ENCODE data around the gene ZNF80. TPM values are rescaled to one million over a fixed set of nuclear protein-coding genes. Genes with fewer than 3 reads are reported as not detected.

Gene ZNF80
- polyA plus RNA-seq, 1 donor (not counting 4 experiments of a cell fraction or from before 2014, with no cell fraction given) = not detected

DNA sequence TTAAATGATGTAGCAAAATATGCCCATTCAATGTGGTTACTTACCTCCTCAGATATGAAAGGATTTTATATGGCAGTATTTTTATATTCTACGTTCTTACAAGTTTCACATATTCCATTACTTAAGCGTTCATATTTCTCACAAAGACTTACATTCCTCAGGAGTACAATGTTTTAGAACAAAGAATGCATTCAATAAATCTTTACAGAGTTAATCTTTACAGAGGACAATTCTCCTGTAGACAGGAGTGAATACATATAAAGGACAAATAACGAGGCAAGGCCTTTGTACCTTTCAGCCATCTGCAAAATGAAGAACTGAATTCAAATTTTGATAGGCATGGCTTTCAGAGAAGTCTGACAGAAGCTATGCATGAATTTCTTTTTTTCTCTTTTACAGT is 1.9 kb downstream of the ZNF80 start:
- H3K9ac ChIP-seq (ENCODE audit: control insufficient read depth, extremely low read depth, insufficient read depth, low read length) = no peak overlapping the region
- H3K4me3 ChIP-seq (ENCODE audit: control insufficient read depth in 2 of 3, extremely low read depth in 1 of 3, insufficient read depth in 2 of 3, low read depth in 1 of 3, low read length in 3 of 3) = no peak overlapping the region
- no peaks in the 10 kb centered on the region for H4K20me1 ChIP-seq (ENCODE audit: control insufficient read depth, extremely low read depth, insufficient read depth, low read length)
- no peak for FAIRE-seq
- no peak overlapping the region for H3K4me2 ChIP-seq (ENCODE audit: control insufficient read depth, extremely low read depth, insufficient read depth, low read depth, low read length)
- no peak overlapping the region for H2AFZ ChIP-seq (ENCODE audit: control insufficient read depth, low read length)
- no peaks in the 10 kb centered on the region for H3K36me3 ChIP-seq (ENCODE audit: control insufficient read depth in 2 of 2, extremely low read depth in 1 of 2, insufficient read depth in 2 of 2, low read length in 2 of 2)
- H3K79me2 ChIP-seq (ENCODE audit: control insufficient read depth, insufficient read depth, low read length) = no peaks in the 10 kb centered on the region
- H3K9me3 ChIP-seq (ENCODE audit: control insufficient read depth, low read depth, low read length) = no peaks in the 10 kb centered on the region
- H3K27me3 ChIP-seq (ENCODE audit: control insufficient read depth, extremely low read depth, insufficient read depth, low read length) = no peaks in the 10 kb centered on the region
- dilution Hi-C loops (cut with MboI; ENCODE audit: extremely low pct_ligation_motif_present, low sequenced_read_pairs) = no loop called here
- H3K4me1 ChIP-seq (ENCODE audit: control insufficient read depth, extremely low read depth, insufficient read depth, low read length) = no peaks in the 10 kb centered on the region
- no peak for DNase-seq (ENCODE audit: low read depth, low spot score)
- no peak overlapping the region for H3K27ac ChIP-seq (ENCODE audit: control insufficient read depth, insufficient read depth, low read length)
- TF ChIP-seq EZH2 (IDR thresholded peaks at IDR 0.05; ENCODE audit: low read length) = no peak
- TF ChIP-seq, protein P1, sequence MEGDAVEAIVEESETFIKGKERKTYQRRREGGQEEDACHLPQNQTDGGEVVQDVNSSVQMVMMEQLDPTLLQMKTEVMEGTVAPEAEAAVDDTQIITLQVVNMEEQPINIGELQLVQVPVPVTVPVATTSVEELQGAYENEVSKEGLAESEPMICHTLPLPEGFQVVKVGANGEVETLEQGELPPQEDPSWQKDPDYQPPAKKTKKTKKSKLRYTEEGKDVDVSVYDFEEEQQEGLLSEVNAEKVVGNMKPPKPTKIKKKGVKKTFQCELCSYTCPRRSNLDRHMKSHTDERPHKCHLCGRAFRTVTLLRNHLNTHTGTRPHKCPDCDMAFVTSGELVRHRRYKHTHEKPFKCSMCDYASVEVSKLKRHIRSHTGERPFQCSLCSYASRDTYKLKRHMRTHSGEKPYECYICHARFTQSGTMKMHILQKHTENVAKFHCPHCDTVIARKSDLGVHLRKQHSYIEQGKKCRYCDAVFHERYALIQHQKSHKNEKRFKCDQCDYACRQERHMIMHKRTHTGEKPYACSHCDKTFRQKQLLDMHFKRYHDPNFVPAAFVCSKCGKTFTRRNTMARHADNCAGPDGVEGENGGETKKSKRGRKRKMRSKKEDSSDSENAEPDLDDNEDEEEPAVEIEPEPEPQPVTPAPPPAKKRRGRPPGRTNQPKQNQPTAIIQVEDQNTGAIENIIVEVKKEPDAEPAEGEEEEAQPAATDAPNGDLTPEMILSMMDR (optimal IDR thresholded peaks at IDR 0.05 in 1 of 3, IDR thresholded peaks at IDR 0.05 in 1 of 3, conservative IDR thresholded peaks at IDR 0.05 in 1 of 3; ENCODE audit: extremely low read depth in 1 of 3, insufficient read depth in 2 of 3, low read length in 3 of 3) = no peak
- no peaks in the 10 kb centered on the region for H3K9me1 ChIP-seq (ENCODE audit: control insufficient read depth, extremely low read depth, insufficient read depth, low read length)

DNA sequence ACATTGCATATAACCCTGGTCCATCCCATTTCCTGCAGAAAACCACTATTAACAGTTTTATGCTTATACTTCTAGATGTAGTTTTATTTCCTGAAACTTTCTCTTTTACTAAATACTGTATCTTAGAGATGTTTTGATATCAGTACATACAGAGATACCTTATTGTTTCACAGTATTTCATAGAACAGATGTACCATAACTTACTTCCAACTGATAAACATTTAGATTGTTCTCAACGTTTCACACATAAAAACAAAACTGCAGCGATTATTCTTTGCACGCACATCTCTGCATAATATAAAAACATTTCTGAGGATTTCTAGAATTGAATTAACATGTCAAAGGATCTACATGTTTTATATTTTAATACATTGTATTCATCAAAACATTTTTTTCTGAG is 2.6 kb downstream of the ZNF80 start:
- Histone ChIP-seq H3K27ac (ENCODE audit: control insufficient read depth, insufficient read depth, low read length) (no peak overlapping the region), H3K4me3 (ENCODE audit: control insufficient read depth in 2 of 3, extremely low read depth in 1 of 3, insufficient read depth in 2 of 3, low read depth in 1 of 3, low read length in 3 of 3) (no peak overlapping the region), H3K79me2 (ENCODE audit: control insufficient read depth, insufficient read depth, low read length) (no peaks in the 10 kb centered on the region), H3K9me3 (ENCODE audit: control insufficient read depth, low read depth, low read length) (no peaks in the 10 kb centered on the region), H3K9me1 (ENCODE audit: control insufficient read depth, extremely low read depth, insufficient read depth, low read length) (no peaks in the 10 kb centered on the region), H4K20me1 (ENCODE audit: control insufficient read depth, extremely low read depth, insufficient read depth, low read length) (no peaks in the 10 kb centered on the region), H3K36me3 (ENCODE audit: control insufficient read depth in 2 of 2, extremely low read depth in 1 of 2, insufficient read depth in 2 of 2, low read length in 2 of 2) (no peaks in the 10 kb centered on the region), H3K9ac (ENCODE audit: control insufficient read depth, extremely low read depth, insufficient read depth, low read length) (no peak overlapping the region), H2AFZ (ENCODE audit: control insufficient read depth, low read length) (no peak overlapping the region), H3K4me1 (ENCODE audit: control insufficient read depth, extremely low read depth, insufficient read depth, low read length) (no peaks in the 10 kb centered on the region), H3K27me3 (ENCODE audit: control insufficient read depth, extremely low read depth, insufficient read depth, low read length) (no peaks in the 10 kb centered on the region), H3K4me2 (ENCODE audit: control insufficient read depth, extremely low read depth, insufficient read depth, low read depth, low read length) (no peak overlapping the region)
- TF ChIP-seq, protein P1 (optimal IDR thresholded peaks at IDR 0.05 in 1 of 3, IDR thresholded peaks at IDR 0.05 in 1 of 3, conservative IDR thresholded peaks at IDR 0.05 in 1 of 3; ENCODE audit: extremely low read depth in 1 of 3, insufficient read depth in 2 of 3, low read length in 3 of 3) = no peak
- TF ChIP-seq EZH2 (IDR thresholded peaks at IDR 0.05; ENCODE audit: low read length) = no peak
- FAIRE-seq (no peak), DNase-seq (ENCODE audit: low read depth, low spot score) (no peak)
- dilution Hi-C loops (cut with MboI; ENCODE audit: extremely low pct_ligation_motif_present, low sequenced_read_pairs) = no loop called here

All from keratinocyte (primary cell).